Astrocyte (in vitro differentiated cells and primary cell): ENCODE results near the gene SMIM15.

ENCODE experiments used
- EZH2 ChIP-seq: IDR thresholded peaks from 2 replicates; pipeline ENCODE4 v1.6.1; 2012; ENCODE audit warnings: mild to moderate bottlenecking, low read length, inconsistent platforms; ENCODE audit not compliant: insufficient read depth
- TF ChIP-seq, protein P1 (sequence below): IDR thresholded peaks from 2 replicates; pipeline ENCODE4 v1.5.1; 2011; ENCODE audit warnings: low read depth, mild to moderate bottlenecking, inconsistent platforms, low read length, moderate library complexity; ENCODE audit not compliant: insufficient read depth

DNA sequence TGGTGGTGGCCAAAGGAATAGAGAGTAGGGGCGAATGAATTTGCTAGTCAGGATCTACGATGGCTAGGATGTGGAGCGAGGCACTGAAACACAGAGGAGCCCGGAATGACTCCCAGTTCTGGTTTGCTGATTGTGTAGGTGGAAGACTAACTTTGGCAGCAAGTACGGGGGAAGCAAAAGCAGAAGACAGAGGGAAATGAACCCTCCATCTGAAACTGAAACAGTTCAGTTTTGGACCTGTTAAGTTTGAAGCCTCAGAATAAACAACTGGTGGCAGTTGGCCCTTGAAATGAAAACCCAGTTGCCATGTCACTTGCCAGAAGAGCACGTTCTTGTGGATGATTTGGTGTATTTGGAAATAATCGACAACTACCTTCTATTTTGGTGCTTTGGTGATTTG, 15.4 kb upstream of the SMIM15 start:
- TF ChIP-seq, protein P1, sequence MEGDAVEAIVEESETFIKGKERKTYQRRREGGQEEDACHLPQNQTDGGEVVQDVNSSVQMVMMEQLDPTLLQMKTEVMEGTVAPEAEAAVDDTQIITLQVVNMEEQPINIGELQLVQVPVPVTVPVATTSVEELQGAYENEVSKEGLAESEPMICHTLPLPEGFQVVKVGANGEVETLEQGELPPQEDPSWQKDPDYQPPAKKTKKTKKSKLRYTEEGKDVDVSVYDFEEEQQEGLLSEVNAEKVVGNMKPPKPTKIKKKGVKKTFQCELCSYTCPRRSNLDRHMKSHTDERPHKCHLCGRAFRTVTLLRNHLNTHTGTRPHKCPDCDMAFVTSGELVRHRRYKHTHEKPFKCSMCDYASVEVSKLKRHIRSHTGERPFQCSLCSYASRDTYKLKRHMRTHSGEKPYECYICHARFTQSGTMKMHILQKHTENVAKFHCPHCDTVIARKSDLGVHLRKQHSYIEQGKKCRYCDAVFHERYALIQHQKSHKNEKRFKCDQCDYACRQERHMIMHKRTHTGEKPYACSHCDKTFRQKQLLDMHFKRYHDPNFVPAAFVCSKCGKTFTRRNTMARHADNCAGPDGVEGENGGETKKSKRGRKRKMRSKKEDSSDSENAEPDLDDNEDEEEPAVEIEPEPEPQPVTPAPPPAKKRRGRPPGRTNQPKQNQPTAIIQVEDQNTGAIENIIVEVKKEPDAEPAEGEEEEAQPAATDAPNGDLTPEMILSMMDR, result no peak
- no peak for TF ChIP-seq EZH2
